Stimulated activated CD4-positive, alpha-beta T cell treated with anti-CD3 and anti-CD28 coated beads, Interleukin-12 subunit alpha, Interleukin-12 subunit beta, amount 100 ng/mL, for 48 hours (primary cell): ENCODE results near the gene MAN2B2.
"Not testable (repeated sequence)": the region's sequence is repeated elsewhere in the genome, so short reads cannot be mapped to it uniquely, and the experiment has no call there.

ENCODE experiments used
- DNase-seq, 3 donors: peaks; one replicate each; pipeline ENCODE4 v3.0.0-alpha.2; 2020; ENCODE audit warnings: low read depth in 2 of 3, low spot score in 1 of 3

The MAN2B2 gene

DNA sequence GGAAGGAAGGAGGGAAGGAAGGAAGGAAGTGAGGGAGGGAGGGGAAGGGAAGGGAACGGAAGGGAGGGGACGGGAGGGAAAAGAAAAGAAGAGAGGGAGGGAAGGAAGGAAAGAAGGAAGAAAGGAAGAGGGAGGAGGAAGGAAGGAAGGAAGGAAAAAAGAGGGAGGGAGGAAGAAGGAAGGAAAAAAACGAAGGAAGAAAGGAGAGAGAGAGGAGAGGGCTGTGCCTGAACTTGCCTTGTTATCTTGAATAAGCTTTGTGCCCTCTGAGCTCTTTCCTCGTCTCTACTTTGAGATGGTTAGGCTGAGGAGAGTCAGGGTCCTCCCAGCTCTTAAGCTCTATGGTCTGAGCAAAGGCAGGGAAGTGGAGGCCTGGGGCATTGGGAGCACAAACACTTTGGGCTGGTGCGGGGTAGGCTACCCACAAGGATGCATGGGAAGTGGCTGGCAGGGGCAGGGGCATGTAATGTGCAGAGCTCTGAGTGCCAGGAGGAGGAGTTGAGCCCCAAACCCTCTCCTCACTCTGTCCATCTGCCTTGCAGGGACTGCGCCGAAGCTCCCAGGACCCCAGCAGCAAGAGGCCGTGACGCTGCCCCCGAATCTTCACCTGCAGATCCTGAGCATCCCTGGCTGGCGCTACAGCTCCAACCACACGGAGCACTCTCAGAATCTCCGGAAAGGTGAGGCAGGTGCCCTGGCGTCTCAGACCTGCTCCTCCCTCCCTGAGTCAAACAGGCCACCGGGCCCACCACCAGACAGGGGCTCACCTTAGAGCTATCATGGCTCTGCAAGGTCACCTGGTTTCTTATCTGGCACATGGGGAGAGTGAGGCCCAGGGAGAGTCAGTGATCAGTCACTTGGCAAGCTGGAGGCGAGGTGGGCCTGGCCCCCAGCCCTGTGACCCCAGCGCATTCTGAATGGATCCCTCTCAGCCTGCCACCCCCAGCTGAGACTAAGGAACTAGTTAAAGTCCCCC, 39.0 kb downstream of the MAN2B2 start:
- DNase-seq, result no peak

DNA sequence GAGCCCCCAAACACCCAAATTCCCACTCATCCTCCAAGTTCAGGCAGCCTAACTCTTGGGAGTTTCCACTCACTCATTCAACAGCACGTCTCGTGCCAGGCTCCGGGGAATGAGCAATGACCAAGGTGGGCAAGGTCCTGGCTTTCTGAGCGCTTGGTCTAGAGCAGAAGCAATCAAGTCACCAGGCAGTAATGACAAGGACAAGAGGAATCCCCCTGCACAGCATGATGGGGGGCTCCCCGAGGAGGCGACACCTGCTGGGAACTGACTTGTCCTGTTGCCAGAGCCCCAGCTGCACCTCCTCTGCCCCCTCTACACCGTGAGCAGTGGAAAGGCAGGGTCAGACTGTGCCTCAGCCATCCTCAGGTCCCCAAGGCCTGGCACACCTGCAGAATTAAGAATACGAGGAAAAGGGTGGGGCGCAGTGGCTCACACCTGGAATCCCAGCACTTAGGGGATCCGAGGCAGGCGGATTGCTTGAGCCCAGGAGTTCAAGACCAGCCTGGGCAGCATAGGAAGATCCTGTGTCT, 39.8 kb downstream of the MAN2B2 start:
- no peak for DNase-seq

DNA sequence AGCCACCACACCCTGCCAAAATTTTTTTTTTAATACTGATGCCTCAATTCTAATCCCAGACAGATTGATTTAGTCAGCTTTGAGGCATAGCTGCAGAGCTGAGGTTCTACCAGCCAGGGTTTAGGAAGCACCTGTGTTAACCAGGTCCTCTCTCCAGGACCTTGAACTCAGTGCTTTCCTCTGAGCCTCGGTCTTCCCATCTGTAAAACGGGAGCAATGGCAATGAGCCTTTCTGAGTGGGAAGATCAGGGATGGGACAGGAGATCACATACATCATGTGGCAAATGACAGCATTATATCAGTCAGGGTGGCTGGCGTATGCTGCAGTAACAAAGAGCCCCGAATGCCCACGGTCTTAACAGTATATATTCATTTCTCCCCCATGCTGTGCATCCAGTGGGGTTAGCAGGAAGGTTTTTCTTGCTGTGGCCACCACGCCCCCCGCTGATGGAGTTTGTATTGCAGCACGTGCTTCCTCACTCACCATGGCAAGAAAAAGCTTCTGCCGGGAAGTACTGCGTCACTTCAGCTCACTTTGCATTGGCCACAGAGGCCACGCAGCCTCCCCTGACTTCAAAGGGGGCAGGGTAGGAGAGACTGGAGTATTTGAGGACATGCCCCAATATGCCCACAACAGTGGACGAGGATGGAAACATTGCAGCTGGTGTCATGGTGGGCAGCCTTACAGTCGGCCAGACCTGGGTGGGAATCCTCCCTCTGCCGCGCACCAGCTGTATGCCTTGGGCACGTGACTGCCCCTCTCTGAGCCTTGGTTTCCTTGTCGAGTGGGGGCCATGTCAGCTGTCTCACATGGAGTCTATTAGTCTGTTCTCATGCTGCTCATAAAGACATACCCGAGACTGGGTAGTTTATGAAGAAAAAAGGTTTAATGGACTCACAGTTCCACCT, 41.4 kb downstream of the MAN2B2 start:
- no peak for DNase-seq

DNA sequence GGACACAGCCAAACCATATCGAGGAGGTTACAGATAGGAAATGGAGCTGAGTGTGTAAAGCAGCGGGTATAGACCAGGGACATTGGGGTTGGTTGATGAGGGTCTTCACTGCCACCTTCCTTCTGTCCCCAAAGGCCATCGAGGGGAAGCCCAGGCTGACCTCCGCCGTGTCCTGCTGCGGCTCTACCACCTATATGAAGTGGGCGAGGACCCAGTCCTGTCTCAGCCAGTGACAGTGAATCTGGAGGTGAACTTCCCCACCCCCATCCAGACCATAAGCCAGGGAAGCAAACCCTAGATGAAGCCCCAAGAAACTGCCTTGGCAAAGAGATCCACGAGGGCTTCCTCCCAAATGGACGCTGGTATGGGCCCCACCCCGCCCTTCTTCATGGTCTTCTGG, 42.3 kb downstream of the MAN2B2 start:
- DNase-seq, result no peak

DNA sequence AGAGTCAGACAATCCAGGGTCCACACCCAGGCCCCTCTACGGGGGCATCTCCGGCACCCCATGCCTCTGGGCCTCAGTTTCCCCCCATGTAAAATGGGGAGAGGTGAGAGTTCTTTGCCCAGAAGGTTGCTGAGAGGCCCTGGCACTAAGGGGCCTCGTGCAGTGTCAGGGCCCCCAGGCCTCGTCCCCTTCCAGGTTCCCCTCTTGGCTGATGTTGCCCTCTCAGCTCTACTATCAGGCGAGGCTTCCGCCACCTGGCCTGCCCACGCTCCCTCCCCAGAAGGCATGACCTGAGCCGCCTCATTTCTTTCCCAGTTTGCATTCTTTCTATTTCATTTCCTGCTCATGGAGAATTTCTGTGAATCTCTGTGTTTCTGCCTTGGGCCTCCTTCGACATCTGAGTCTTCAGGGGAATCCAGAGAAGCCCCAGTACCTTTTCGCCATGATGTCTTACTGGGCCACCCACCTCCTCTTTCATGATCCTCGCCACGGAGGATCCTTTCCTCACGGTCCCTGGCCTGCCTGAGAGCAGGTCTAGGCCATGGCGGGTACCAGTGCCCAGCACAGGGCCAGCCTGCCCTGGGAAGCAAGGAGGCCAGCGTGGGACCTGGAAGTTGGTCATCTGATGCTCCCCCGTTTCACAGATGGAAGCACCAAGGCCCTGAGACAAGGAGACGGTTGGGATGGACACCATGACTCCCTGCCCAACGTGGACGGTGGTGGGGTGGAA, 43.6 kb downstream of the MAN2B2 start:
- no peak for DNase-seq

DNA sequence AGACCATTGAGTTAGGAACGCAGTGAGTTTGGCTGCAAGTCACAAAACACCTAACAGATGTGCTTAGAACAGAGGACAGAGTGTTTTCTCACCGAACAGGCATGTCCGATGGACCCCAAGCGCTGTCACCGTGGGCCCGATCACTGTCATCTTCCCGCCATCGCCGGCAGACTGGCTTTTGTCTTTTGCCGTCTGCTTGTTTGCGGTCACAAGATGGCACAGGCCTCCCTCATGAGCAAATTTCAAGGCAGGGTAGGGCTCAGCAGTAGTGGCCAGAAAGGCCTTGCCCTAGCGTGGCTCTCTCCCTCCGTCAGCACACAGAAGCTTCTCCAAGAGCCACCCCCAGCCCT, 44.1 kb downstream of the MAN2B2 start:
- DNase-seq, result no peak

DNA sequence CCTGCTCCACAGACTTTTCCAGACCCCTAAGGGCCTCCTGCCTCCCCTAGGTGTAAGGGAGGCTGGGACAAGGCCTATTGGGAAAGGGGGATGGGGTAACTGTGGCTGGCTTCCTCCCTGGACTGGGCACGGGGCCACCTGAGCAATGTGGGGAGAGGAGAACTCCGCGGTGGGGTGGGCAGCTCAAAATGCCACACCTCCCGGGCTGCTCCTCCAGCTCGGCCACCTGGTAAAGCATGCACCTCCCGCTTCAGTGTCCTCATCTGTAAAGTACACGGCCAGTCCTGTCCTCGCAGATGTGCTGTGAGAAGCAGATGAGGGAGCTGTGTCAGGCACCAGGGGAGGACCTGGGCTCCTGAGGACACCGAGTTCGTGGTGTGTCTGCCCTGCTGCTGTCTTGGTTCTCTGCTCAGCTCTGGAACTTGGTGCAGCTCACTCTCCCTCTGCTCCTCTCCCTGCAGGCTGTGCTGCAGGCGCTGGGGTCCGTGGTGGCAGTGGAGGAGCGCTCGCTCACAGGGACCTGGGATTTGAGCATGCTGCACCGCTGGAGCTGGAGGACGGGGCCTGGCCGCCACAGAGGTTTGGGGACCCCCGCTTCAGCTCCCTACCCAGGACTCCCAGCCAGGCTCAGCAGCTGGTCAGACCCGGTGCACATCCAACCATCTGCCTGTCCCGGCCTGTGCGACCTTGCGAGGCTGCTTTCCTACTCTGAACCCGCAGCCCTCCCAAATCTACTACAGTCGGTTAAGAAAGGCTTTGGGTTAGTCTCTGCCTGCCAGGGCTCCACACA, 44.7 kb downstream of the MAN2B2 start:
- DNase-seq, result no peak

DNA sequence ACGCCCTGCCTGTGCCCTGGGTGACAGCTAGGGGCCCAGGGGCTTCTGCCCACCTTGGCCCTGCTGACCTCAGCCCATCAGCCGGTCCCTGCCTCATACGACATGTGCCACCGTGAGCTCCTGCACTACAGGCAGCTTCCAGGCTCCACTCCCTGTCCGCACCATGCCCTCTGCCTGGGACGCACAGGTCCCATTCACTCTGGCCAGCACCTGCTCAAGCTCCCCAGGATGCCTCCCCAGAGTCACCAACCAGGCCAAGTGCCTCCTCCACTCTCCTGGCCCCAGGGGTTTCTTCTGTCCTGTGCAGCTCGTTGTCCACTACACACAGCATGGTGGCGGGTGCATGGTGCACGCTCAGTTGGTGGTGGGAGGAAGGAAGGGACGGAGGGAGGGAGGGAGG, 45.3 kb downstream of the MAN2B2 start:
- DNase-seq, result no peak

DNA sequence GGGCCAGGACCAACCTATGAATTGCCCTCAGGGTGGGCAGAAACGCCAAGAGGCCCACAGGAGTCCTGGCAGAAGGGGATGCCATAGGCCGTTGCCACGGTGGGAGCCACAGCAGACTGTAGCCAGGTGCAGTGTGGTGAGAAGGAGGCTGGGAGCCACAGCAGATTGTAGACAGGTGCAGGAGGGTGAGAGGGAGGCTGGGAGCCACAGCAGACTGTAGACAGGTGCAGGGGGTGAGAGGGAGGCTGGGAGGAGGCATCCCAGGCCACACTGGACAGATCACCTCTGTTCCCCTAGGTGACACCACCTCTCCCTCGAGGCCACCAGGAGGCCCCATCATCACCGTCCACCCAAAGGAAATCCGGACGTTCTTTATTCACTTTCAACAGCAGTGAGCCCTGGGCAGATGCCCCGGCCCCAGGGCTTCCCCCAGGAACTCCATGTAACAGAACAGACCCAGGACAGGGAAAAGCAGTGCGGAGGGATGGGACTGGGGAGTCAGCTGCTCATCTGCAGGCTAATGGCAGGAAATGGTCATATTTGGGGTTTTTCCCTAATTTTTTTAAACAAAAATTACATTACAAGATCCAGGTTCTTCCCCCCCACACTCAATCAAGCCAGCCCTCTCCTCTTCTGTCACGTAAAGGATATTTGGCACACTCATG, 46.0 kb downstream of the MAN2B2 start:
- no peak for DNase-seq

DNA sequence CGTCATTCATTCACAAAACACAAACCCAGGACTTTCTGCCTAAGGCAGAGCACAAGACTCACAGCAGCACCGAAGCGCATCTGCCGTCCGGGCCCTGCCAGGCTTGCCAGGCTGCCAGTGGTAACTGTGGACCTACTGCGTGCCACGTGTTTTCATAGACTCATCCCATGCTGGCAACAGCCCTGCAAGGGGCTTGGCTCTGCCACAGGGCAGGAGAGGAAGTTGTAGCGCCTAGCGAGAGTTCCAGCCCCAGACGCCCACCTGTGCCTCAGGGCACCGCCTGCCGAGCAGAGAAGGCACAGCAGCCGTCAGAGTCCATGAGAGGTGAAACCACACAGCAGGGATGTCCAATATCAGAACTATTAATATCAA, 46.6 kb downstream of the MAN2B2 start:
- DNase-seq, result no peak

DNA sequence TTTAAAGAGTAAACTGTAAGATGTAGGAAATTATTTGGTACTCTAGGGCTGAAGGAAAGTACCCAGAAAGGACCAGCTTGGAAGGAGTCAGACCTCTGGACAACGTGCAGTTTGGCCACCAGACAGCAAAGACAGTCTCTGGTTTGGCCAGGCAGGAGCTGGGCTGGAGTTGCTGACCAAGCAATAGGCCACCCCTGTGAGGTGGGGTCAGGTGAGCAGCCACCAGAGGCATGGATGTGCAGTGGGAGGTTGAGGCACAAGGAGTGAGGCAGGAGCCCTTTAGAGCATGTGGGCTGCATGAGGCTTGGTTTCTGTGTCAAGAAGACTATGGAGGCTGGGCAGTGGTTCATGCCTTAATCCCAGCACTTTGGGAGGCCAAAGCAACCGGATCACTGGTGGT, 47.8 kb downstream of the MAN2B2 start:
- DNase-seq, result no peak

DNA sequence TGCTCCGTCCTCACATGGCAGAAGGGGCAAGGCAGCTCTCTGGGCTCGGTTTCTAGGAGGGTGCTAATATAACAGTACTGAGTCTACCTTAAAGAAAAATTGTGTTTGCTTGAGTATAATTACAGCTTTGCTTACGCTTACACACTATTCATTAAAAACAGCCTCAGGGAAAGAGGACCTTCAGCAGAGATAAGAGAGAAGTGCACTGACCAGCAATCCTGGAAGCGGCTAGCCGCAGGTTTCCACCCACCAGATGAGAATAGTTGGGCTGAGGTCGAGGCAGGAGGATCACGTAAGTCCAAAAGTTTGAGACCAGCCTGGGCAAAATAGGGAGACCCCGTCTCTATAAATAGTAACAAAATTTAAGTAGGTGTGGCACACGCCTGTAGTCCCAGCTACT, 50.3 kb downstream of the MAN2B2 start:
- no peak for DNase-seq

DNA sequence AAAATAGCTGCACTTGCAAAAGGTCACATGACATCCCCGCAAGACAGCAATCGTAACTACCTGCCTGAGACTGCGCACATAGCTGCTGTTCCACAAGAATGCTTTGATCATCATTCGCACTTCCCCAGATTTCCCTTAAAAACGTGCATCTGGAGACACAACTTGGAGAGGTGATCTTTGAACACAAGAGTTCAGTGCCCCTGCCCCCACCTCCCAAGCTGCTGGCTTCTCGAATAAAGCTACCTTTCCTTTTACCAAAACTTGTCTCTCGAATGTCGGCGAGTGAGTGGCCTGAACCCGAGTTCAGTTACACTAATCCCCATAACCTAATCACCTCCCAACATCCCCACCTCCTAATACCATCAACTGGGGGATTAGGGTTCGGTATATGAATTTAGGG, 51.1 kb downstream of the MAN2B2 start:
- DNase-seq, result no peak

DNA sequence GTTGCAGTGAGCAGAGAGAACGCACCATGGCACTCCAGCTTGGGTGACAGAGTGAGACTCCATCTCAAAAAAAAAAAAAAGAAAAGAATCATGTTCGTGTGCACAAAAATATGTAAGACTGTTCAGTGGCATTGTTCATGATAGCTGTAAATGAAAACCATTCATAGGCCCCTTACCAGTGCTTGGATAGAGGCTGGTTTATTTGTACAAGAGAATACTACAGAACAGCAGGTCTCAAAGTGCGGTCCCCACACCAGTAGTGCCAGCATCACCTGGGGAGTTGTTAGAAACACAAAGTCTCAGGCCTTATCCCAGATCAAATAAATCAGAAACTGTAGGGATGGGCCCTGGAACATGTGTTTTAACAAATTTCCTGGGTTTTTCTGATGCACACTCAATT, 52.8 kb downstream of the MAN2B2 start:
- no peak for DNase-seq

DNA sequence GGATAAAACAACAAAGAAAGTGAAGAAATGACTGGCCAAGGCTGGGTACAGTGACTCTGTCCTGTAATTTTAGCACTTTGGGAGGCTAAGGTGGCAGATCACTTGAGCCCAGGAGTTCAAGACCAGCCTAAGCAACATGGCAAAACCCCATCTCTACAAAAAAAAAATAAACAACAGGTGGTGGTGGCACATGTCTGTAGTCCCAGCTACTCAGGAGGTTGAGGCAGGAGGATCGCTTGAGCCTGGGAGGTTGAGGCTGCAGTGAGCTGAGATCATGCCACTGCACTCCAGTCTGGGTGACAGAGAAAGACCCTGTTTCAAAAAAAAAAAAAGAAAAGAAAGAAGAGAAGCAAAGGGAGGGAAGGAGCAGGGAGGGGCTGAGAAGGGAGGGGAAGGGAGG, 53.5 kb downstream of the MAN2B2 start:
- DNase-seq, result not testable (repeated sequence)

DNA sequence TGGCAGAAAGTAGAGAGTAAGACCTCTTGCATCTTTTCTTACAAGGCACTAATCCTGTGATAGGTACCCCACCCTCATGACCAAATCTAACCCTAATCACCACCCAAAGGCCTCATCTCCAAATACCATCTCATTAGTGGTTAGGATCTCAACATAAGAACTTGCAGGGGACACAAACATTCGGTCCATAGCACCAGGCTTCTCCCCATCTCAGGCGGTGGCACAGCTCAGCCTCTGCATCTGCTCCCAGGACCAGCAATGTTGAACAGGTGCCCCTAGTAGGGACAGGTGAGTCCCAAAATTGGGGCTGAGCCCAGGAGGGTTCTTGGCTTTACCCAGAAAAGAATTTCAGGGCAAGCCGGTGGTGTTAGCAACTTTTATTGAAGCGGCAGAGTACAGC, 57.1 kb downstream of the MAN2B2 start:
- no peak for DNase-seq

DNA sequence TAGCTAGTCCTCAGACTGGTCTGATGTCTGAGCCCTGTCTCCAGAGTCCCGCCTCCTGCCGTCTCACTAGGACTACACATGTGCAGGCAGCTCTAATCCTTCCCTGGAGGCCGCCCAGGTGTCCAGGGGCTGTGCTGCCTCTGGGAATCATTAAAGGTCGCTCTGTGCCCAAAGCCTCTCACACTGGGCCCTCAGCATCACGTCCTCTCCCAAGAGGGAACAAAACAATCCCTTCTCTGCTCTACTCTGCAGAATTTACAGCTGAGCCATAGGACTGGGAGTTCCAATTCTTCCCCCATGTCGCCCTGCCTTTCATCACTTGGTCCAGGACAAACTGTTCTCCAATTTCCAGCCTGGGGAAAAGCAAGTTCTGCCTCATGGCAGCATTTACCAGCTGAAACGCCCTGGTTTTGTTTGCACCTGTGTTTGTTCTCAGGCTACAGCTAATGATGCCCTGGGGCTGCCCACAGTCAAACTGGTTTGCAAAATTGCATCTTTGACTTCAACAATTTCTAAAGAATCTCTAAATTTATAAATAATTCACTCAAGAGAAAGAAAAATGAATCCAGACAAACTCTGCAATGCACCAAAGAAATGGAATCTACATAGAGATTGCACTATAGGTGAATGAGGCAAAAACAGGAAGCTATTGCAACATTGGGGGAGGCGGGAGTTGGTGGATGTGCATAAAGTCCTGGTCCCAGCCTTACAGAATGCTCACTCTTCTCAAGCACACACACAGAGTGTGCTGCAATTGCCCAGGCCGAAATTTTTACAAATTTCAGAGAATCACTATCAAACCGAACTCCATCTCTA, 58.3 kb downstream of the MAN2B2 start:
- DNase-seq, result no peak

DNA sequence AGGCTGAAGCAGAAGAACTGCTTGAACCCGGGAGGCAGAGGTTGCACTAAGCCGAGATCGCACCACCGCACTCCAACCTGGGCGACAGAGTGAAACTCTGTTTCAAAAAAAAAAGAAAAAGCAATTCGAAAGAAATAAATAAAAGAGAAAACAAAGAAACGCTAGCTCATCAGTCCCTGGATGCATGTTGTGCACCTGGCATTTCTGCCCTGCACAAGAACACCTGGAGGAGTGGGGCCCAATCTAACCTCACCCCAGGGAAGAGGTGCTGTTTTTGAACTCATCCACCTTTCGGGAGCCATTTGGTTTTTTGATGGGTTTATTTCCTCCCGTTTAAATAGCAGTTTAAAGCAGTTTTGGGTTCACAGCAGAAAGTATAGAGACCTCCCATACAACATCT, 59.8 kb downstream of the MAN2B2 start:
- no peak for DNase-seq

DNA sequence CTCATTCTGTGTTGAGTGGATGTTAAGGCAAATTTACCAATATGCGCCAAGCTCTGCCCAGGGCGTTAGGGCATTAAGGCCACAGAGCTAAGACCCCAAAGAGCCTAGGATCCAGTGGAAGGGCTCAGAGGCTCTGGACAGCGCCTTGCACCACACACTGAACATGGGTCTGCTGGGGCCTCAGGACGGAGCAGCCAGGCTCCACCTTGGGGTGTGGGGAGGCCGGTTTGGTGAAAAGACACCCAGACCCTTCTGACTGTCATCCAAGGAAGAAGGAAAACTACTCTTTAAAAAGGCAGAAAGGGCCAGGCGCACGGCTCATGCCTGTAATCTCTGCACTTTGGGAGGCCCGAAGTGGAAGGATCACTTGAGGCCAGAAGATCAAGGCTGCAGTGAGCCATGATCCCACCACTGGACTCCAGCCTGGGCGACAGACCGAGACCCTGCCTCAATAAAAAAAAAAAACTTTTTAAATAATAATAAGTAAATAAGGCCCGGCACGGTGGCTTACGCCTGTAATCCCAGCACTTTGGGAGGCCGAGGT, 64.2 kb downstream of the MAN2B2 start:
- DNase-seq, result no peak
